HepG2 (cell line): ENCODE results near the gene PIM1. TPM values are rescaled to one million over a fixed set of nuclear protein-coding genes. Genes with fewer than 3 reads are reported as not detected.
A peak's percentile ranks its signal among the peaks of the same experiment; 100 is the strongest.

Source experiments
- ERF ChIP-seq: IDR thresholded peaks from 2 replicates; pipeline ENCODE4 v1.6.1; 2018; ENCODE audit warnings: missing biosample characterization, missing genetic modification reagents
- HNF4G ChIP-seq, 2 experiments: sonication (generic) in 1 of 2; formaldehyde crosslinking in 1 of 2; IDR thresholded peaks; 2 replicates each; pipeline versions ENCODE4 v1.4.0 to v1.6.1; 2011 to 2020; ENCODE audit warnings: borderline replicate concordance in 2 of 2, low read depth in 2 of 2, mild to moderate bottlenecking in 2 of 2, low read length in 1 of 2, missing genetic modification reagents in 1 of 2, moderate library complexity in 1 of 2
- MIER3 ChIP-seq: IDR thresholded peaks from 2 replicates; pipeline ENCODE4 v1.6.1; 2016; ENCODE audit warnings: missing compliant biosample characterization, borderline replicate concordance
- NR2F6 ChIP-seq, 2 experiments: IDR thresholded peaks; 2 replicates each; pipeline ENCODE4 v1.6.1; 2016; ENCODE audit warnings: antibody characterized with exemption in 1 of 2, mild to moderate bottlenecking in 1 of 2
- POLR2AphosphoS5 ChIP-seq: IDR thresholded peaks from 2 replicates; pipeline ENCODE4 v1.6.1; 2012; ENCODE audit warnings: low read depth, low read length
- RXRB ChIP-seq: IDR thresholded peaks from 2 replicates; pipeline ENCODE4 v1.6.1; 2016; ENCODE audit warnings: borderline replicate concordance, missing genetic modification reagents, missing compliant biosample characterization
- SALL1 ChIP-seq: sonication (generic); formaldehyde crosslinking; IDR thresholded peaks from 2 replicates; pipeline ENCODE4 v1.8.0; 2022; ENCODE audit warnings: mild to moderate bottlenecking, missing genetic modification reagents
- SMAD3 ChIP-seq: sonication (generic); formaldehyde crosslinking; IDR thresholded peaks from 2 replicates; pipeline ENCODE4 v1.4.0; 2020; ENCODE audit warnings: missing genetic modification reagents
- SMC3 ChIP-seq: IDR thresholded peaks from 2 replicates; pipeline ENCODE4 v1.6.1; 2011; ENCODE audit warnings: low read length, improper control_type of control experiment
- TCF12 ChIP-seq, 2 experiments: fragments of 450-650 bp in 1 of 2; sonication (generic) in 1 of 2; formaldehyde crosslinking in 1 of 2; IDR thresholded peaks; 2 replicates each; pipeline versions ENCODE4 v1.6.1 to v1.8.0; 2017 to 2022; ENCODE audit warnings: antibody characterized with exemption in 1 of 2, mild to moderate bottlenecking in 1 of 2, missing genetic modification reagents in 1 of 2, moderate library complexity in 1 of 2
- ZKSCAN1 ChIP-seq: fragments of 150-350 bp; IDR thresholded peaks from 2 replicates; pipeline ENCODE4 v1.6.1; 2014; ENCODE audit warnings: low read length
- ZKSCAN5 ChIP-seq: sonication (generic); formaldehyde crosslinking; IDR thresholded peaks from 2 replicates; pipeline ENCODE4 v1.5.1; 2020; ENCODE audit warnings: mild to moderate bottlenecking, missing genetic modification reagents
- ZNF121 ChIP-seq: sonication (generic); formaldehyde crosslinking; IDR thresholded peaks from 2 replicates; pipeline ENCODE4 v1.5.0; 2020; ENCODE audit warnings: mild to moderate bottlenecking, missing genetic modification reagents
- ZNF567 ChIP-seq: sonication (generic); formaldehyde crosslinking; IDR thresholded peaks from 2 replicates; pipeline ENCODE4 v1.8.1; 2023; ENCODE audit warnings: mild to moderate bottlenecking, missing genetic modification reagents, borderline replicate concordance
- polyA plus RNA-seq, 8 experiments: library from polyadenylated mRNA; depleted of rRNA in 3 of 8; stranded (reverse) in 7 of 8; unstranded in 1 of 8; fragments of >200 nt; fragmentation: Illumina TruSeq in 4 of 8; extraction: Trizol in 4 of 8; gene quantifications; 2 replicates each; pipeline versions ENCODE4 v1.2.1 to v1.2.3, GENCODE V29; 2011 to 2016; ENCODE audit warnings: low read depth in 4 of 8, missing spikeins in 1 of 8, mixed read lengths in 1 of 8; ENCODE audit not compliant: insufficient read depth in 1 of 8
- total RNA-seq, 5 experiments: library from RNA; depleted of rRNA; stranded (reverse); fragments of >200 nt; fragmentation: Illumina TruSeq; extraction: Trizol; gene quantifications; 2 replicates each; pipeline ENCODE4 v1.2.3, GENCODE V29; 2016; ENCODE audit warnings: low read depth in 1 of 5
- TF ChIP-seq, protein P1 (sequence below): sonication (generic); formaldehyde crosslinking; IDR thresholded peaks from 2 replicates; pipeline ENCODE4 v1.5.0; 2020; ENCODE audit warnings: missing genetic modification reagents
- TF ChIP-seq, protein P2 (sequence below): sonication (generic); formaldehyde crosslinking; IDR thresholded peaks from 2 replicates; pipeline ENCODE4 v1.8.0; 2023; ENCODE audit warnings: mild to moderate bottlenecking, missing genetic modification reagents
- TF ChIP-seq, protein P3 (sequence below): IDR thresholded peaks from 2 replicates; pipeline ENCODE4 v1.6.1; 2016; ENCODE audit warnings: low read depth
- TF ChIP-seq, protein P4 (sequence below): IDR thresholded peaks from 2 replicates; pipeline ENCODE4 v1.6.1; 2016
- TF ChIP-seq, protein P5 (sequence below): IDR thresholded peaks from 2 replicates; pipeline ENCODE4 v1.6.1; 2016; ENCODE audit warnings: low read depth, borderline replicate concordance
- TF ChIP-seq, protein P6 (sequence below): sonication (generic); formaldehyde crosslinking; IDR thresholded peaks from 2 replicates; pipeline ENCODE4 v1.5.0; 2020; ENCODE audit warnings: mild to moderate bottlenecking, missing genetic modification reagents, moderate library complexity

PIM1 gene
- total and polyA plus RNA-seq, 2 of the 13 experiments (the other 11 are each of a cell fraction or from before 2014, with no cell fraction given): 29.4 to 117 TPM

DNA sequence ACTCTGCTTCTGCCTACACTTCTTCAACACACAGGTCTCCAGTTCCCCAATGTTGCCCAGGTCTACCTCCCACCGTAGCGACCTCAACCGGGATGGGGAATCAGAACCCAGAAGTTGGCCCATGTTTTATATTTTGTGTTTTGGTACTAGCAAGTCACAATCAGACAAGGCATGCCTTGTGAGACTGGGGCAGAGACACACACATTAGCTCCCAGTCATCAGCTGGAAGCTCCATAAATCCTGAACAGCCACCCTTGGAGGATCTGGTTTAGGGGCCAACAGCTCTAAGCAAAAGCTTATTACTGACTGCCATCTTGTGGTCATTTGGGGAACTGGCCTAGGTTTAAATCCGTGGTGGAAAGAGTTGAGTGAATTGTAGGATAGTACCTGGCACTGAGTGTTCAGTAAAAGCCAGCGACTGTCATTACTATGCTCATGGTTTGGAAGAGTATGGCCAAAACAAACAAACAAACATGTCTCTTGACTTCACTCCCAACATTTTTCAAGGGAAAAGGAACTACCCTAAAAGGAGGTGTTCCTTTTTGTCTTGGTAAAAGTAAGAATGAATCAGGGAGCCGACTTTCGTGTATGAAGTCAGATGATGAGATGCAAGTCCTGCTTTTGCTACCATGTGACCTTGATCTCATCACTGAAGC lies 40.5 kb downstream of the PIM1 start (continued):
- TF ChIP-seq ERF (CRISPR knock-in tag) (peak; percentile 62; the same call in 1 of the 2 replicates), MIER3 (CRISPR knock-in tag) (0 out of 2 replicates have a peak, but pooled peaks have one; percentile 37), ZNF121 (peak; percentile 91), POLR2AphosphoS5 (no peak), NR2F6 (IDR thresholded peaks at IDR 0.05) (0 out of 2 replicates have a peak, but pooled peaks have one; percentile 20), NR2F6 (CRISPR knock-in tag; IDR thresholded peaks at IDR 0.05) (no peak), SALL1 (CRISPR knock-in tag) (peak; percentile 26; the same call in 1 of the 2 replicates), TCF12 (IDR thresholded peaks at IDR 0.05) (no peak), TCF12 (CRISPR knock-in tag; IDR thresholded peaks at IDR 0.05) (no peak), SMAD3 (CRISPR knock-in tag) (peak; percentile 65; the same call in 1 of the 2 replicates), ZKSCAN1 (0 out of 2 replicates have a peak, but pooled peaks have one; percentile 40), SMC3 (peak; percentile 99), HNF4G (IDR thresholded peaks at IDR 0.05; ENCODE audit: borderline replicate concordance, low read depth, low read length) (no peak), HNF4G (CRISPR knock-in tag; IDR thresholded peaks at IDR 0.05; ENCODE audit: borderline replicate concordance, low read depth) (peak; percentile 50; the same call in 1 of the 2 replicates), ZKSCAN5 (CRISPR knock-in tag) (no peak), RXRB (peak; percentile 34; the same call in 1 of the 2 replicates), ZNF567 (CRISPR knock-in tag) (peak; percentile 87; the same call in 1 of the 2 replicates)
- TF ChIP-seq, protein P1, sequence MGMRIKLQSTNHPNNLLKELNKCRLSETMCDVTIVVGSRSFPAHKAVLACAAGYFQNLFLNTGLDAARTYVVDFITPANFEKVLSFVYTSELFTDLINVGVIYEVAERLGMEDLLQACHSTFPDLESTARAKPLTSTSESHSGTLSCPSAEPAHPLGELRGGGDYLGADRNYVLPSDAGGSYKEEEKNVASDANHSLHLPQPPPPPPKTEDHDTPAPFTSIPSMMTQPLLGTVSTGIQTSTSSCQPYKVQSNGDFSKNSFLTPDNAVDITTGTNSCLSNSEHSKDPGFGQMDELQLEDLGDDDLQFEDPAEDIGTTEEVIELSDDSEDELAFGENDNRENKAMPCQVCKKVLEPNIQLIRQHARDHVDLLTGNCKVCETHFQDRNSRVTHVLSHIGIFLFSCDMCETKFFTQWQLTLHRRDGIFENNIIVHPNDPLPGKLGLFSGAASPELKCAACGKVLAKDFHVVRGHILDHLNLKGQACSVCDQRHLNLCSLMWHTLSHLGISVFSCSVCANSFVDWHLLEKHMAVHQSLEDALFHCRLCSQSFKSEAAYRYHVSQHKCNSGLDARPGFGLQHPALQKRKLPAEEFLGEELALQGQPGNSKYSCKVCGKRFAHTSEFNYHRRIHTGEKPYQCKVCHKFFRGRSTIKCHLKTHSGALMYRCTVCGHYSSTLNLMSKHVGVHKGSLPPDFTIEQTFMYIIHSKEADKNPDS: no peak
- TF ChIP-seq, protein P2, sequence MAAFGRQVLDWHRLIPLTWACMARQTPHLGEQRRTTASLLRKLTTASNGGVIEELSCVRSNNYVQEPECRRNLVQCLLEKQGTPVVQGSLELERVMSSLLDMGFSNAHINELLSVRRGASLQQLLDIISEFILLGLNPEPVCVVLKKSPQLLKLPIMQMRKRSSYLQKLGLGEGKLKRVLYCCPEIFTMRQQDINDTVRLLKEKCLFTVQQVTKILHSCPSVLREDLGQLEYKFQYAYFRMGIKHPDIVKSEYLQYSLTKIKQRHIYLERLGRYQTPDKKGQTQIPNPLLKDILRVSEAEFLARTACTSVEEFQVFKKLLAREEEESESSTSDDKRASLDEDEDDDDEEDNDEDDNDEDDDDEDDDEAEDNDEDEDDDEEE (CRISPR knock-in tag): peak; percentile 72; the same call in 1 of the 2 replicates
- TF ChIP-seq, protein P3, sequence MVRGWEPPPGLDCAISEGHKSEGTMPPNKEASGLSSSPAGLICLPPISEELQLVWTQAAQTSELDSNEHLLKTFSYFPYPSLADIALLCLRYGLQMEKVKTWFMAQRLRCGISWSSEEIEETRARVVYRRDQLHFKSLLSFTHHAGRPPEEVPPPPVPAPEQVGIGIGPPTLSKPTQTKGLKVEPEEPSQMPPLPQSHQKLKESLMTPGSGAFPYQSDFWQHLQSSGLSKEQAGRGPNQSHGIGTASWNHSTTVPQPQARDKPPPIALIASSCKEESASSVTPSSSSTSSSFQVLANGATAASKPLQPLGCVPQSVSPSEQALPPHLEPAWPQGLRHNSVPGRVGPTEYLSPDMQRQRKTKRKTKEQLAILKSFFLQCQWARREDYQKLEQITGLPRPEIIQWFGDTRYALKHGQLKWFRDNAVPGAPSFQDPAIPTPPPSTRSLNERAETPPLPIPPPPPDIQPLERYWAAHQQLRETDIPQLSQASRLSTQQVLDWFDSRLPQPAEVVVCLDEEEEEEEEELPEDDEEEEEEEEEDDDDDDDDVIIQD (CRISPR knock-in tag): 0 out of 2 replicates have a peak, but pooled peaks have one; percentile 33
- TF ChIP-seq, protein P4, sequence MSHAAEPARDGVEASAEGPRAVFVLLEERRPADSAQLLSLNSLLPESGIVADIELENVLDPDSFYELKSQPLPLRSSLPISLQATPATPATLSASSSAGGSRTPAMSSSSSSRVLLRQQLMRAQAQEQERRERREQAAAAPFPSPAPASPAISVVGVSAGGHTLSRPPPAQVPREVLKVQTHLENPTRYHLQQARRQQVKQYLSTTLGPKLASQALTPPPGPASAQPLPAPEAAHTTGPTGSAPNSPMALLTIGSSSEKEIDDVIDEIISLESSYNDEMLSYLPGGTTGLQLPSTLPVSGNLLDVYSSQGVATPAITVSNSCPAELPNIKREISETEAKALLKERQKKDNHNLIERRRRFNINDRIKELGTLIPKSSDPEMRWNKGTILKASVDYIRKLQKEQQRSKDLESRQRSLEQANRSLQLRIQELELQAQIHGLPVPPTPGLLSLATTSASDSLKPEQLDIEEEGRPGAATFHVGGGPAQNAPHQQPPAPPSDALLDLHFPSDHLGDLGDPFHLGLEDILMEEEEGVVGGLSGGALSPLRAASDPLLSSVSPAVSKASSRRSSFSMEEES (CRISPR knock-in tag): peak; percentile 30; the same call in 1 of the 2 replicates
- TF ChIP-seq, protein P5, sequence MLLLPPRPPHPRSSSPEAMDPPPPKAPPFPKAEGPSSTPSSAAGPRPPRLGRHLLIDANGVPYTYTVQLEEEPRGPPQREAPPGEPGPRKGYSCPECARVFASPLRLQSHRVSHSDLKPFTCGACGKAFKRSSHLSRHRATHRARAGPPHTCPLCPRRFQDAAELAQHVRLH (CRISPR knock-in tag): peak; percentile 41; the same call in 1 of the 2 replicates
- TF ChIP-seq, protein P6, sequence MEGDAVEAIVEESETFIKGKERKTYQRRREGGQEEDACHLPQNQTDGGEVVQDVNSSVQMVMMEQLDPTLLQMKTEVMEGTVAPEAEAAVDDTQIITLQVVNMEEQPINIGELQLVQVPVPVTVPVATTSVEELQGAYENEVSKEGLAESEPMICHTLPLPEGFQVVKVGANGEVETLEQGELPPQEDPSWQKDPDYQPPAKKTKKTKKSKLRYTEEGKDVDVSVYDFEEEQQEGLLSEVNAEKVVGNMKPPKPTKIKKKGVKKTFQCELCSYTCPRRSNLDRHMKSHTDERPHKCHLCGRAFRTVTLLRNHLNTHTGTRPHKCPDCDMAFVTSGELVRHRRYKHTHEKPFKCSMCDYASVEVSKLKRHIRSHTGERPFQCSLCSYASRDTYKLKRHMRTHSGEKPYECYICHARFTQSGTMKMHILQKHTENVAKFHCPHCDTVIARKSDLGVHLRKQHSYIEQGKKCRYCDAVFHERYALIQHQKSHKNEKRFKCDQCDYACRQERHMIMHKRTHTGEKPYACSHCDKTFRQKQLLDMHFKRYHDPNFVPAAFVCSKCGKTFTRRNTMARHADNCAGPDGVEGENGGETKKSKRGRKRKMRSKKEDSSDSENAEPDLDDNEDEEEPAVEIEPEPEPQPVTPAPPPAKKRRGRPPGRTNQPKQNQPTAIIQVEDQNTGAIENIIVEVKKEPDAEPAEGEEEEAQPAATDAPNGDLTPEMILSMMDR (CRISPR knock-in tag): peak; percentile 98
